IMR-90 (cell line): Measurements from ENCODE around the gene ANXA7. TPM values are rescaled to one million over a fixed set of nuclear protein-coding genes. Genes with fewer than 3 reads are reported as not detected.

Experiments
- ATAC-seq: fragments of 200-7000 bp; cut with Tn5 transposase; 2 replicates; pipeline ENCODE4 v1.9.1; 2020; ENCODE audit warnings: low read depth, mild to moderate bottlenecking, moderate library complexity
- BruUV-seq: library from RNA; stranded (reverse); fragments of 400-500 nt; replicated peaks from 2 replicates; lab custom pipeline; 2021; lab: Mats Ljungman, UMichigan
- CTCF ChIA-PET: fragments of 300-600 bp; formaldehyde crosslinking; extraction: SDS; loops from one replicate; lab custom pipeline; 2021; ENCODE audit warnings: antibody characterized with exemption; lab: Yijun Ruan, JAX
- POLR2A ChIA-PET: fragments of 300-600 bp; sonication (Branson Sonifier 250); formaldehyde crosslinking; loops from one replicate; lab custom pipeline; 2022; ENCODE audit warnings: antibody characterized with exemption; ENCODE audit not compliant: unreplicated experiment; lab: Charles Lee
- DNase-seq: peaks from one replicate; pipeline ENCODE4 v3.0.0; 2013
- H2AFZ ChIP-seq: replicated peaks from 2 replicates; pipeline ENCODE3; 2013; ENCODE audit warnings: low read length, mild to moderate bottlenecking; ENCODE audit not compliant: poor library complexity
- H2AK5ac ChIP-seq: 2 replicates; pipeline ENCODE4 v1.6.1; 2013; ENCODE audit warnings: low read depth, low read length, inconsistent platforms
- H2AK9ac ChIP-seq: replicated peaks from 2 replicates; pipeline ENCODE3; 2013; ENCODE audit warnings: mild to moderate bottlenecking, low read depth, low read length, moderate library complexity; ENCODE audit not compliant: poor library complexity
- H2BK120ac ChIP-seq: 2 replicates; pipeline ENCODE4 v1.6.1; 2013; ENCODE audit warnings: low read depth, low read length, inconsistent platforms
- H2BK15ac ChIP-seq: 3 replicates; pipeline ENCODE4 v1.6.1; 2013; ENCODE audit warnings: low read depth, low read length, inconsistent platforms
- H2BK20ac ChIP-seq: 2 replicates; pipeline ENCODE4 v1.6.1; 2013; ENCODE audit warnings: low read depth, mild to moderate bottlenecking, inconsistent platforms, low read length, moderate library complexity
- H2BK5ac ChIP-seq: 2 replicates; pipeline ENCODE4 v1.6.1; 2013; ENCODE audit warnings: mild to moderate bottlenecking, low read depth, low read length, inconsistent platforms; ENCODE audit not compliant: poor library complexity, severe bottlenecking
- H3K14ac ChIP-seq: replicated peaks from 2 replicates; pipeline ENCODE4 v1.6.1; 2013; ENCODE audit warnings: low read depth, low read length, inconsistent platforms
- H3K18ac ChIP-seq: 2 replicates; pipeline ENCODE4 v1.6.1; 2013; ENCODE audit warnings: low read depth, low read length, control low read depth
- H3K23ac ChIP-seq: 2 replicates; pipeline ENCODE4 v1.6.1; 2013; ENCODE audit warnings: low read depth, low read length, inconsistent platforms
- H3K27ac ChIP-seq: 2 replicates; pipeline ENCODE4 v1.5.1; 2013; ENCODE audit warnings: mild to moderate bottlenecking, control low read depth, low read length; ENCODE audit not compliant: insufficient read depth
- H3K27me3 ChIP-seq: 2 replicates; pipeline ENCODE4 v1.6.1; 2013; ENCODE audit warnings: low read length; ENCODE audit not compliant: control insufficient read depth, insufficient read depth
- H3K36me3 ChIP-seq: 2 replicates; pipeline ENCODE4 v1.6.1; 2013; ENCODE audit warnings: low read length, mixed read lengths; ENCODE audit not compliant: control insufficient read depth, insufficient read depth
- H3K4ac ChIP-seq: 2 replicates; pipeline ENCODE4 v1.6.1; 2013; ENCODE audit warnings: low read depth, low read length, inconsistent platforms
- H3K4me1 ChIP-seq: 2 replicates; pipeline ENCODE4 v1.6.1; 2013; ENCODE audit warnings: low read length, mixed read lengths; ENCODE audit not compliant: control insufficient read depth, insufficient read depth
- H3K4me2 ChIP-seq: 2 replicates; pipeline ENCODE4 v1.6.1; 2013; ENCODE audit warnings: low read depth, mild to moderate bottlenecking, control low read depth, low read length, moderate library complexity
- H3K4me3 ChIP-seq: 2 replicates; pipeline ENCODE4 v1.5.1; 2013; ENCODE audit warnings: low read depth, mild to moderate bottlenecking, control low read depth, low read length, moderate library complexity; ENCODE audit not compliant: insufficient read depth
- H3K56ac ChIP-seq: 2 replicates; pipeline ENCODE4 v1.6.1; 2013; ENCODE audit warnings: low read length, inconsistent platforms; ENCODE audit not compliant: insufficient read depth; ENCODE audit errors: extremely low read depth
- H3K79me1 ChIP-seq, 2 experiments: 2 replicates each; pipeline ENCODE4 v1.6.1; 2013; ENCODE audit warnings: low read length in 2 of 2, inconsistent platforms in 1 of 2, low read depth in 1 of 2
- H3K9ac ChIP-seq: 2 replicates; pipeline ENCODE4 v1.6.1; 2013; ENCODE audit warnings: low read depth, low read length, control low read depth
- H3K9me1 ChIP-seq: 2 replicates; pipeline ENCODE4 v1.6.1; 2013; ENCODE audit warnings: low read length, inconsistent platforms; ENCODE audit not compliant: insufficient read depth
- H3K9me3 ChIP-seq: 2 replicates; pipeline ENCODE4 v1.6.1; 2013; ENCODE audit warnings: low read length; ENCODE audit not compliant: control insufficient read depth, insufficient read depth
- H4K20me1 ChIP-seq: 2 replicates; pipeline ENCODE4 v1.6.1; 2013; ENCODE audit warnings: low read length, inconsistent platforms; ENCODE audit not compliant: insufficient read depth
- H4K5ac ChIP-seq: 2 replicates; pipeline ENCODE4 v1.6.1; 2013; ENCODE audit warnings: mild to moderate bottlenecking, low read depth, low read length, control low read depth
- H4K8ac ChIP-seq, 2 experiments: 2 replicates each; pipeline ENCODE4 v1.6.1; 2013; ENCODE audit warnings: low read depth in 2 of 2, low read length in 2 of 2, control low read depth in 1 of 2, inconsistent platforms in 1 of 2
- H4K91ac ChIP-seq: 2 replicates; pipeline ENCODE4 v1.6.1; 2013; ENCODE audit warnings: low read depth, low read length, inconsistent platforms; ENCODE audit not compliant: insufficient read depth
- BHLHE40 ChIP-seq: fragments of 150-350 bp; IDR thresholded peaks from 2 replicates; pipeline ENCODE4 v1.6.1; 2016; ENCODE audit warnings: mild to moderate bottlenecking, low read depth, low read length
- CEBPB ChIP-seq: IDR thresholded peaks from 2 replicates; pipeline ENCODE4 v1.6.1; 2012; ENCODE audit warnings: low read depth, low read length, improper control_type of control experiment
- CHD1 ChIP-seq: IDR thresholded peaks from 2 replicates; pipeline ENCODE4 v1.6.1; 2012; ENCODE audit warnings: low read depth, low read length, improper control_type of control experiment
- FOS ChIP-seq: fragments of 150-350 bp; IDR thresholded peaks from 2 replicates; pipeline ENCODE4 v1.6.1; 2016; ENCODE audit warnings: low read depth, low read length
- MAFK ChIP-seq: IDR thresholded peaks from 2 replicates; pipeline ENCODE4 v1.6.1; 2012; ENCODE audit warnings: low read depth, low read length, improper control_type of control experiment
- MAZ ChIP-seq: IDR thresholded peaks from 2 replicates; pipeline ENCODE4 v1.6.1; 2012; ENCODE audit warnings: low read depth, mild to moderate bottlenecking, low read length, improper control_type of control experiment, moderate library complexity, borderline replicate concordance
- NFE2L2 ChIP-seq: fragments of 150-350 bp; IDR thresholded peaks from 2 replicates; pipeline ENCODE4 v1.6.1; 2016; ENCODE audit warnings: low read depth, mild to moderate bottlenecking, low read length
- POLR2A ChIP-seq: IDR thresholded peaks from 2 replicates; pipeline ENCODE4 v1.6.1; 2012; ENCODE audit warnings: mild to moderate bottlenecking, low read depth, low read length
- RAD21 ChIP-seq: IDR thresholded peaks from 2 replicates; pipeline ENCODE4 v1.6.1; 2012; ENCODE audit warnings: low read length, improper control_type of control experiment
- RCOR1 ChIP-seq: IDR thresholded peaks from 2 replicates; pipeline ENCODE4 v1.6.1; 2012; ENCODE audit warnings: mild to moderate bottlenecking, low read length, improper control_type of control experiment; ENCODE audit not compliant: insufficient replicate concordance
- RFX5 ChIP-seq: IDR thresholded peaks from 2 replicates; pipeline ENCODE4 v1.8.0; 2012; ENCODE audit warnings: low read depth, mild to moderate bottlenecking, low read length, moderate library complexity
- SMC3 ChIP-seq: fragments of 150-350 bp; IDR thresholded peaks from 2 replicates; pipeline ENCODE4 v1.6.1; 2016; ENCODE audit warnings: low read depth, mild to moderate bottlenecking, antibody characterized with exemption, low read length, moderate library complexity
- WGBS, 2 experiments: methylation state at CpG; one replicate each; pipeline versions ENCODE4 v1.1.5 to v1.1.7; 2013; ENCODE audit warnings: missing lambda C conversion rate in 2 of 2; ENCODE audit not compliant: insufficient read length in 1 of 2; ENCODE audit errors: extremely low coverage in 2 of 2; 5-methylcytosine and 5-hydroxymethylcytosine counted together
- dilution Hi-C: fragments of 300-500 bp; cut with HindIII; formaldehyde crosslinking; loops from one replicate; pipeline ENCODE4 v1.14.3; 2018; ENCODE audit warnings: low sequenced_read_pairs; ENCODE audit not compliant: unreplicated experiment
- in situ Hi-C: fragments of 300-500 bp; cut with MboI; formaldehyde crosslinking; loops from 3 replicates; pipeline ENCODE4 v1.14.3; 2019; ENCODE audit warnings: low sequenced_read_pairs, inconsistent platforms, mixed read lengths
- intact Hi-C: fragments of 100-400 bp; cut with micrococcal nuclease; formaldehyde crosslinking; loops from 2 replicates; pipeline ENCODE4 v1.10.0; 2022
- polyA plus RNA-seq, 3 experiments: library from polyadenylated mRNA; depleted of rRNA; stranded (reverse); fragments of >200 nt; gene quantifications; 2 replicates each; pipeline ENCODE4 v1.2.3, GENCODE V29; 2012; ENCODE audit warnings: low replicate concordance in 1 of 3
- total RNA-seq: library from RNA; depleted of rRNA; stranded (reverse); fragments of >200 nt; gene quantifications from 2 replicates; pipeline ENCODE4 v1.2.3, GENCODE V29; 2012
- TF ChIP-seq, protein P1 (sequence below): fragments of 150-350 bp; IDR thresholded peaks from 2 replicates; pipeline ENCODE4 v1.6.1; 2017; ENCODE audit warnings: mild to moderate bottlenecking, antibody characterized with exemption, low read length, low read depth
- TF ChIP-seq, protein P2 (sequence below): fragments of 150-350 bp; IDR thresholded peaks from 2 replicates; pipeline ENCODE4 v1.6.1; 2016; ENCODE audit warnings: low read depth, mild to moderate bottlenecking, low read length, moderate library complexity, borderline replicate concordance
- TF ChIP-seq, protein P3 (sequence below): conservative IDR thresholded peaks from 2 replicates; pipeline ENCODE4 v1.5.1; 2012; ENCODE audit warnings: mild to moderate bottlenecking, low read depth, low read length, improper control_type of control experiment

Gene ANXA7
- total and polyA plus RNA-seq, 2 of the 4 experiments (the other 2 are of a cell fraction), result 77.4 to 120 TPM

DNA sequence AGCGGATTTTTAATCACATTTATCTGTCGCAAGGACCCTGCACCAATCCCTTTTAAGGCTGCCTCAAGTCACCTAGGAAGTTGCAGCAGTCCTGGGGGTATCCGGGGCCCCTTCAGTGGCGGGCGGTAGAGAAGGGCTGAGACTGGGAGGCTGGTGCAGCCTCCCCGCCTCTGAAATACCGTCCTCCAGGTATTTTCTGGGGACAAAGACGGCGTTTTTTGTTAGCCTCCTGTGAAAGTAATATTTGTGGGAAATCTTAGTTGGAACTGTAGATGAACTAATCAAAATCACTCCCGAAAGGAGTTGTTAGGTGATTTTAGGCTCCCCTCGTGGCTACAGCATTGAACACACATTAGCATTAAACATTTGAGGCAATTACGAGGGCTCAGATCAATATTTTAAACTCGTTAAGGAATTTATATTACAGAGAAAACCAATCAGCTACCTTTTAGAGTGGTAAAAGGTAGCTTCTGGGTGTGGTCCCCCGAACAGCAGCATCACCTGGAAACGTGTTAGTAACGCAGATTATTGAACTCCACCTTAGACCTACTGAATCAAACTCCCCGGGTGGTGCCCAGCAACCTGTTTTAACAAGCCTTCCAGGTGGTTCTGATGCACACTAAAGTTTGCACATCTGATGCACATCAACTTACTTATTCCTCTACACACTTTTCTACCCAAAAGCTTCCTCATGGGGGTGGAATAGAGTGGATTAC lies 530 bp upstream of the ANXA7 start:
- no peaks in the 10 kb centered on the region for H3K27me3 ChIP-seq
- H2BK120ac ChIP-seq, result no peak overlapping the region
- peak overlapping the region; percentile 88 for H3K4me2 ChIP-seq
- H3K4ac ChIP-seq, result no peak overlapping the region
- intact Hi-C loops, result loop anchor here (10.0 kb wide), 1 partner anchor 230 kb away; the partner anchor contains the start of gene MYOZ1
- peak overlapping the region; percentile 59 for H3K9ac ChIP-seq
- peak overlapping the region in 1 of 2 experiments; percentile 66; a peak in 2 of 4 replicates for H4K8ac ChIP-seq
- H3K18ac ChIP-seq, result no peak overlapping the region
- peak; percentile 32; the same call in 1 of the 2 replicates for ATAC-seq
- H2BK5ac ChIP-seq, result no peak overlapping the region
- no peak for DNase-seq
- H3K4me1 ChIP-seq, result no peaks in the 10 kb centered on the region
- no peak overlapping the region for H3K23ac ChIP-seq
- peak overlapping the region; percentile 96 for H2AFZ ChIP-seq
- in situ Hi-C loops, result no loop called here
- no peak overlapping the region for H3K56ac ChIP-seq
- H2BK15ac ChIP-seq, result no peak overlapping the region
- no peak overlapping the region for H2AK5ac ChIP-seq
- TF ChIP-seq FOS, result no peak
- TF ChIP-seq, protein P1, sequence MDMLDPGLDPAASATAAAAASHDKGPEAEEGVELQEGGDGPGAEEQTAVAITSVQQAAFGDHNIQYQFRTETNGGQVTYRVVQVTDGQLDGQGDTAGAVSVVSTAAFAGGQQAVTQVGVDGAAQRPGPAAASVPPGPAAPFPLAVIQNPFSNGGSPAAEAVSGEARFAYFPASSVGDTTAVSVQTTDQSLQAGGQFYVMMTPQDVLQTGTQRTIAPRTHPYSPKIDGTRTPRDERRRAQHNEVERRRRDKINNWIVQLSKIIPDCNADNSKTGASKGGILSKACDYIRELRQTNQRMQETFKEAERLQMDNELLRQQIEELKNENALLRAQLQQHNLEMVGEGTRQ, result no peak
- TF ChIP-seq CEBPB, result no peak
- TF ChIP-seq MAFK, result no peak
- no peak for TF ChIP-seq RCOR1
- TF ChIP-seq, protein P2, sequence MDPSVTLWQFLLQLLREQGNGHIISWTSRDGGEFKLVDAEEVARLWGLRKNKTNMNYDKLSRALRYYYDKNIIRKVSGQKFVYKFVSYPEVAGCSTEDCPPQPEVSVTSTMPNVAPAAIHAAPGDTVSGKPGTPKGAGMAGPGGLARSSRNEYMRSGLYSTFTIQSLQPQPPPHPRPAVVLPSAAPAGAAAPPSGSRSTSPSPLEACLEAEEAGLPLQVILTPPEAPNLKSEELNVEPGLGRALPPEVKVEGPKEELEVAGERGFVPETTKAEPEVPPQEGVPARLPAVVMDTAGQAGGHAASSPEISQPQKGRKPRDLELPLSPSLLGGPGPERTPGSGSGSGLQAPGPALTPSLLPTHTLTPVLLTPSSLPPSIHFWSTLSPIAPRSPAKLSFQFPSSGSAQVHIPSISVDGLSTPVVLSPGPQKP, result no peak
- TF ChIP-seq CHD1, result no peak
- no peak for TF ChIP-seq NFE2L2
- no peak for TF ChIP-seq RFX5
- TF ChIP-seq MAZ, result no peak
- no peak for TF ChIP-seq RAD21
- TF ChIP-seq, protein P3, sequence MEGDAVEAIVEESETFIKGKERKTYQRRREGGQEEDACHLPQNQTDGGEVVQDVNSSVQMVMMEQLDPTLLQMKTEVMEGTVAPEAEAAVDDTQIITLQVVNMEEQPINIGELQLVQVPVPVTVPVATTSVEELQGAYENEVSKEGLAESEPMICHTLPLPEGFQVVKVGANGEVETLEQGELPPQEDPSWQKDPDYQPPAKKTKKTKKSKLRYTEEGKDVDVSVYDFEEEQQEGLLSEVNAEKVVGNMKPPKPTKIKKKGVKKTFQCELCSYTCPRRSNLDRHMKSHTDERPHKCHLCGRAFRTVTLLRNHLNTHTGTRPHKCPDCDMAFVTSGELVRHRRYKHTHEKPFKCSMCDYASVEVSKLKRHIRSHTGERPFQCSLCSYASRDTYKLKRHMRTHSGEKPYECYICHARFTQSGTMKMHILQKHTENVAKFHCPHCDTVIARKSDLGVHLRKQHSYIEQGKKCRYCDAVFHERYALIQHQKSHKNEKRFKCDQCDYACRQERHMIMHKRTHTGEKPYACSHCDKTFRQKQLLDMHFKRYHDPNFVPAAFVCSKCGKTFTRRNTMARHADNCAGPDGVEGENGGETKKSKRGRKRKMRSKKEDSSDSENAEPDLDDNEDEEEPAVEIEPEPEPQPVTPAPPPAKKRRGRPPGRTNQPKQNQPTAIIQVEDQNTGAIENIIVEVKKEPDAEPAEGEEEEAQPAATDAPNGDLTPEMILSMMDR, result no peak
- TF ChIP-seq SMC3, result no peak
- no peak for TF ChIP-seq POLR2A
- no peak for TF ChIP-seq BHLHE40
- no peak overlapping the region for H2BK20ac ChIP-seq
- no peak overlapping the region for H3K14ac ChIP-seq
- dilution Hi-C loops, result no loop called here
- peaks cover 13% of the 10 kb centered on the region; the same call in 1 of the 2 replicates for H4K20me1 ChIP-seq
- BruUV-seq, result no TSS peak
- no peak overlapping the region; the same call in 1 of the 2 replicates for H3K27ac ChIP-seq
- no peak overlapping the region for H4K91ac ChIP-seq
- no peaks in the 10 kb centered on the region for H3K9me3 ChIP-seq
- 10% methylated on average over 2 of the region's 17 CpGs; no CpG with 5 or more reads in 1 of the 2 experiments for WGBS, 2 experiments
- no peak overlapping the region for H2AK9ac ChIP-seq
- H3K4me3 ChIP-seq, result peak overlapping the region; percentile 85
- no peaks in the 10 kb centered on the region; the same call in 1 of the 2 replicates for H3K9me1 ChIP-seq
- POLR2A ChIA-PET, result interaction anchor here (0.6 kb wide), 1 partner anchor 157 kb away, joined by 14 read pairs; no protein-coding TSS in a partner anchor
- H3K79me1 ChIP-seq, result peaks cover 11 to 25% of the 10 kb centered on the region in 2 experiments
- no peaks in the 10 kb centered on the region for H3K36me3 ChIP-seq
- no peak overlapping the region for H4K5ac ChIP-seq
- CTCF ChIA-PET, result no interaction called here
